DND-41 (cell line): Measurements from ENCODE around the gene STXBP5L.

Experiments
- ATAC-seq: fragments of 200-7000 bp; cut with Tn5 transposase; 3 replicates; pipeline ENCODE4 v1.9.1; 2021; ENCODE audit warnings: low read depth; ENCODE audit not compliant: insufficient read depth
- DNase-seq: peaks from one replicate; pipeline ENCODE4 v3.0.0-alpha.2; 2020
- H2AFZ ChIP-seq: 2 replicates; pipeline ENCODE4 v1.6.0; 2012; ENCODE audit warnings: low read depth, low read length
- H3K27ac ChIP-seq: 2 replicates; pipeline ENCODE4 v1.5.1; 2012; ENCODE audit warnings: low read length, inconsistent platforms
- H3K27me3 ChIP-seq: fragments of 200-600 bp; sonication (generic); 2 replicates; pipeline ENCODE4 v1.6.0; 2012; ENCODE audit warnings: low read length, mild to moderate bottlenecking, inconsistent platforms; ENCODE audit not compliant: insufficient read depth, poor library complexity
- H3K36me3 ChIP-seq: 2 replicates; pipeline ENCODE4 v1.5.1; 2012; ENCODE audit warnings: low read length, inconsistent platforms; ENCODE audit not compliant: insufficient read depth
- H3K4me1 ChIP-seq: 2 replicates; pipeline ENCODE4 v1.5.1; 2012; ENCODE audit warnings: mild to moderate bottlenecking, low read length; ENCODE audit not compliant: insufficient read depth
- H3K4me2 ChIP-seq: 2 replicates; pipeline ENCODE4 v1.6.0; 2012; ENCODE audit warnings: mild to moderate bottlenecking, moderate library complexity, low read length, inconsistent platforms; ENCODE audit not compliant: insufficient read depth
- H3K4me3 ChIP-seq, 2 experiments: fragments of 200-600 bp in 1 of 2; shearing (Covaris generic) in 1 of 2; 2 replicates each; pipeline ENCODE4 v1.5.1; 2012 to 2016; ENCODE audit warnings: inconsistent platforms in 2 of 2, low read length in 2 of 2, mild to moderate bottlenecking in 2 of 2, low read depth in 1 of 2, moderate library complexity in 1 of 2
- H3K79me2 ChIP-seq: 2 replicates; pipeline ENCODE4 v1.6.0; 2012; ENCODE audit warnings: low read length, inconsistent platforms; ENCODE audit not compliant: insufficient read depth
- H3K9ac ChIP-seq: 2 replicates; pipeline ENCODE4 v1.6.0; 2012; ENCODE audit warnings: low read depth, mild to moderate bottlenecking, inconsistent platforms, low read length, moderate library complexity
- H3K9me3 ChIP-seq: 2 replicates; pipeline ENCODE4 v1.5.1; 2012; ENCODE audit warnings: low read length, moderate library complexity, mild to moderate bottlenecking, inconsistent platforms; ENCODE audit not compliant: insufficient read depth, severe bottlenecking
- H4K20me1 ChIP-seq: 2 replicates; pipeline ENCODE4 v1.6.0; 2012; ENCODE audit warnings: low read length; ENCODE audit not compliant: insufficient read depth
- EZH2 ChIP-seq: IDR thresholded peaks from 3 replicates; pipeline ENCODE4 v1.6.1; 2012; ENCODE audit warnings: borderline replicate concordance, low read depth, mild to moderate bottlenecking, moderate library complexity, low read length, inconsistent platforms; ENCODE audit not compliant: severe bottlenecking
- TF ChIP-seq, protein P1 (sequence below): IDR thresholded peaks from 2 replicates; pipeline ENCODE4 v1.5.1; 2012; ENCODE audit warnings: borderline replicate concordance, low read length, moderate library complexity, mild to moderate bottlenecking; ENCODE audit not compliant: poor library complexity, severe bottlenecking; ENCODE audit errors: extremely low read depth

The STXBP5L gene

GRCh38 chr3:121399820-121400219 is 491.8 kb downstream of the STXBP5L start:
- no peaks in the 10 kb centered on the region for H4K20me1 ChIP-seq
- TF ChIP-seq EZH2, result no peak
- TF ChIP-seq, protein P1, sequence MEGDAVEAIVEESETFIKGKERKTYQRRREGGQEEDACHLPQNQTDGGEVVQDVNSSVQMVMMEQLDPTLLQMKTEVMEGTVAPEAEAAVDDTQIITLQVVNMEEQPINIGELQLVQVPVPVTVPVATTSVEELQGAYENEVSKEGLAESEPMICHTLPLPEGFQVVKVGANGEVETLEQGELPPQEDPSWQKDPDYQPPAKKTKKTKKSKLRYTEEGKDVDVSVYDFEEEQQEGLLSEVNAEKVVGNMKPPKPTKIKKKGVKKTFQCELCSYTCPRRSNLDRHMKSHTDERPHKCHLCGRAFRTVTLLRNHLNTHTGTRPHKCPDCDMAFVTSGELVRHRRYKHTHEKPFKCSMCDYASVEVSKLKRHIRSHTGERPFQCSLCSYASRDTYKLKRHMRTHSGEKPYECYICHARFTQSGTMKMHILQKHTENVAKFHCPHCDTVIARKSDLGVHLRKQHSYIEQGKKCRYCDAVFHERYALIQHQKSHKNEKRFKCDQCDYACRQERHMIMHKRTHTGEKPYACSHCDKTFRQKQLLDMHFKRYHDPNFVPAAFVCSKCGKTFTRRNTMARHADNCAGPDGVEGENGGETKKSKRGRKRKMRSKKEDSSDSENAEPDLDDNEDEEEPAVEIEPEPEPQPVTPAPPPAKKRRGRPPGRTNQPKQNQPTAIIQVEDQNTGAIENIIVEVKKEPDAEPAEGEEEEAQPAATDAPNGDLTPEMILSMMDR, result no peak
- DNase-seq (no peak), ATAC-seq (no peak)
- no peak overlapping the region for H3K4me2 ChIP-seq
- H3K36me3 ChIP-seq, result no peaks in the 10 kb centered on the region
- H2AFZ ChIP-seq, result no peak overlapping the region
- H3K9me3 ChIP-seq, result no peaks in the 10 kb centered on the region
- H3K27ac ChIP-seq, result no peak overlapping the region
- no peak overlapping the region for H3K4me3 ChIP-seq
- no peak overlapping the region for H3K9ac ChIP-seq
- H3K4me1 ChIP-seq, result no peaks in the 10 kb centered on the region
- H3K27me3 ChIP-seq, result no peaks in the 10 kb centered on the region
- no peaks in the 10 kb centered on the region for H3K79me2 ChIP-seq

- TF ChIP-seq, protein P1, result no peak
- no peak for TF ChIP-seq EZH2
Measured at GRCh38 chr3:121405631-121406030, 497.6 kb downstream of the STXBP5L start.

DNA sequence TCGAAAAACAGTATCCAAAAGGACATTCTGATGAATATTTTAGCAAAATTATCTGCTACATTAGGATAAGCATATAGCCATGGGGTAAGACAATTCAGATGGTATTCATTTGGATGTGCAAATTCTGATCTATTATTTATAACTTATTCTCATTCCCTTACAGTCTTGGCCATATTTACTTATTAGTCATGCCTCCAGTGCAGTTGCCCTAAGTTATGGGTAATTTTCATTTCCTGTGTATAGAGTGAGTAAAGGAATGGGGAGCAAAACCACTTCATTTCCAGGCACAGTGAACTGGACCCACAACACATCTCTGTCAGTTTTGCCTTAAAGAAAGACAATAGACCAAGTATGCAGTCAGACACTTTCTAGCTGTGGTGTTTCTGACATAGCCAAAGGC is 503.5 kb downstream of the STXBP5L start:
- H3K4me2 ChIP-seq, result no peak overlapping the region
- no peaks in the 10 kb centered on the region for H4K20me1 ChIP-seq
- no peaks in the 10 kb centered on the region for H3K4me1 ChIP-seq
- no peak overlapping the region for H2AFZ ChIP-seq
- H3K79me2 ChIP-seq, result no peaks in the 10 kb centered on the region
- no peaks in the 10 kb centered on the region for H3K9me3 ChIP-seq
- no peak overlapping the region for H3K27ac ChIP-seq
- no peak for ATAC-seq
- no peak for DNase-seq
- TF ChIP-seq, protein P1, result no peak
- no peak for TF ChIP-seq EZH2
- H3K4me3 ChIP-seq, result no peak overlapping the region
- no peaks in the 10 kb centered on the region for H3K36me3 ChIP-seq
- no peak overlapping the region for H3K9ac ChIP-seq
- no peaks in the 10 kb centered on the region for H3K27me3 ChIP-seq

More at GRCh38 chr3:121405631-121406030, 497.6 kb downstream of the STXBP5L start:
- Histone ChIP-seq H3K27me3 (no peaks in the 10 kb centered on the region), H3K4me2 (no peak overlapping the region), H3K9me3 (no peaks in the 10 kb centered on the region), H3K27ac (no peak overlapping the region), H3K36me3 (no peaks in the 10 kb centered on the region), H3K79me2 (no peaks in the 10 kb centered on the region), H3K4me1 (no peaks in the 10 kb centered on the region), H2AFZ (no peak overlapping the region), H3K4me3 (no peak overlapping the region), H4K20me1 (no peaks in the 10 kb centered on the region), H3K9ac (no peak overlapping the region)
- ATAC-seq, result no peak
- DNase-seq, result no peak

- Histone ChIP-seq H2AFZ (no peak overlapping the region), H3K4me3 (no peak overlapping the region), H3K36me3 (no peaks in the 10 kb centered on the region), H3K4me1 (no peaks in the 10 kb centered on the region), H3K9me3 (no peaks in the 10 kb centered on the region), H3K27ac (no peak overlapping the region), H4K20me1 (no peaks in the 10 kb centered on the region), H3K27me3 (no peaks in the 10 kb centered on the region), H3K79me2 (no peaks in the 10 kb centered on the region), H3K4me2 (no peak overlapping the region), H3K9ac (no peak overlapping the region)
- TF ChIP-seq, protein P1, result no peak
- TF ChIP-seq EZH2, result no peak
- DNase-seq, result no peak
- ATAC-seq, result no peak
Measured at GRCh38 chr3:121414924-121415323, 506.9 kb downstream of the STXBP5L start.
